BE2C (cell line): ENCODE data around the gene GCN1.

Experiments
- DNase-seq: peaks from one replicate; pipeline ENCODE4 v3.0.0-alpha.2; 2020
- H3K27me3 ChIP-seq: fragments of 250-450 bp; sonication (Bioruptor Pico); 2 replicates; pipeline ENCODE4 v1.5.1; 2020; ENCODE audit warnings: mild to moderate bottlenecking
- H3K36me3 ChIP-seq: fragments of 250-450 bp; sonication (Bioruptor Pico); 2 replicates; pipeline ENCODE4 v1.5.1; 2020; ENCODE audit warnings: mild to moderate bottlenecking
- H3K4me1 ChIP-seq: fragments of 250-450 bp; sonication (Bioruptor Pico); 2 replicates; pipeline ENCODE4 v1.5.1; 2020
- H3K4me3 ChIP-seq: 2 replicates; pipeline ENCODE4 v1.5.1; 2011; ENCODE audit warnings: low read depth, low read length
- H3K9me3 ChIP-seq: fragments of 250-450 bp; sonication (Bioruptor Pico); 2 replicates; pipeline ENCODE4 v1.5.1; 2020
- CTCF ChIP-seq: IDR thresholded peaks from 2 replicates; pipeline ENCODE4 v1.5.1; 2012; ENCODE audit warnings: mild to moderate bottlenecking, low read depth, low read length

Gene GCN1

GRCh38 chr12:120121343-120121742 is 73.2 kb downstream of the GCN1 start:
- no peak for TF ChIP-seq CTCF
- Histone ChIP-seq H3K4me3 (no peak overlapping the region), H3K9me3 (no peaks in the 10 kb centered on the region), H3K27me3 (no peaks in the 10 kb centered on the region), H3K36me3 (peaks cover 7% of the 10 kb centered on the region), H3K4me1 (no peaks in the 10 kb centered on the region)
- DNase-seq, result no peak

- no peak for TF ChIP-seq CTCF
- no peak for DNase-seq
- H3K27me3 ChIP-seq, result no peaks in the 10 kb centered on the region
- H3K4me1 ChIP-seq, result peaks cover 5% of the 10 kb centered on the region; the same call in 1 of the 2 replicates
- no peak overlapping the region for H3K4me3 ChIP-seq
- H3K9me3 ChIP-seq, result no peaks in the 10 kb centered on the region
- H3K36me3 ChIP-seq, result peaks cover 8% of the 10 kb centered on the region
Observed at GRCh38 chr12:120119271-120119973, 75.1 kb downstream of the GCN1 start.

- H3K4me3 ChIP-seq, result peak overlapping the region; percentile 91
- no peak for TF ChIP-seq CTCF
- no peaks in the 10 kb centered on the region for H3K9me3 ChIP-seq
- H3K4me1 ChIP-seq, result peaks cover 5% of the 10 kb centered on the region; the same call in 1 of the 2 replicates
- DNase-seq, result no peak
- no peaks in the 10 kb centered on the region for H3K27me3 ChIP-seq
- H3K36me3 ChIP-seq, result peaks cover 15% of the 10 kb centered on the region
Observed at GRCh38 chr12:120118321-120119061, 76.0 kb downstream of the GCN1 start.

- Histone ChIP-seq H3K4me3 (peak overlapping the region; percentile 91), H3K9me3 (no peaks in the 10 kb centered on the region), H3K27me3 (no peaks in the 10 kb centered on the region), H3K36me3 (peaks cover 15% of the 10 kb centered on the region), H3K4me1 (peaks cover 5% of the 10 kb centered on the region; the same call in 1 of the 2 replicates)
- no peak for TF ChIP-seq CTCF
- no peak for DNase-seq
Observed at GRCh38 chr12:120117961-120118320, 76.6 kb downstream of the GCN1 start.

- Histone ChIP-seq H3K27me3 (no peaks in the 10 kb centered on the region), H3K4me1 (peaks cover 5% of the 10 kb centered on the region; the same call in 1 of the 2 replicates), H3K36me3 (peaks cover 15% of the 10 kb centered on the region), H3K4me3 (peak overlapping the region; percentile 91), H3K9me3 (no peaks in the 10 kb centered on the region)
- DNase-seq, result peak; percentile 98
- TF ChIP-seq CTCF, result no peak
Observed at GRCh38 chr12:120116792-120117651, 77.5 kb downstream of the GCN1 start.
